K562 (cell line): ENCODE data around the gene ZNF486.

Source experiments
- DACH1 ChIP-seq: fragments of 450-650 bp; IDR thresholded peaks from 2 replicates; pipeline ENCODE4 v1.6.1; 2018; ENCODE audit not compliant: partially characterized antibody
- TF ChIP-seq, protein P1 (sequence below), 3 experiments: IDR thresholded peaks in 2 of 3; conservative IDR thresholded peaks in 1 of 3; 2 replicates each; pipeline ENCODE4 v1.5.1; 2011 to 2012; ENCODE audit warnings: low read length in 3 of 3, mild to moderate bottlenecking in 3 of 3, control low read depth in 2 of 3, improper control_type of control experiment in 1 of 3, inconsistent platforms in 1 of 3, low read depth in 1 of 3, mixed read lengths in 1 of 3, moderate library complexity in 1 of 3; ENCODE audit not compliant: insufficient read depth in 2 of 3
- TF ChIP-seq, protein P2 (sequence below): sonication (generic); formaldehyde crosslinking; IDR thresholded peaks from 2 replicates; pipeline ENCODE4 v1.8.1; 2022; ENCODE audit warnings: missing genetic modification reagents

DNA sequence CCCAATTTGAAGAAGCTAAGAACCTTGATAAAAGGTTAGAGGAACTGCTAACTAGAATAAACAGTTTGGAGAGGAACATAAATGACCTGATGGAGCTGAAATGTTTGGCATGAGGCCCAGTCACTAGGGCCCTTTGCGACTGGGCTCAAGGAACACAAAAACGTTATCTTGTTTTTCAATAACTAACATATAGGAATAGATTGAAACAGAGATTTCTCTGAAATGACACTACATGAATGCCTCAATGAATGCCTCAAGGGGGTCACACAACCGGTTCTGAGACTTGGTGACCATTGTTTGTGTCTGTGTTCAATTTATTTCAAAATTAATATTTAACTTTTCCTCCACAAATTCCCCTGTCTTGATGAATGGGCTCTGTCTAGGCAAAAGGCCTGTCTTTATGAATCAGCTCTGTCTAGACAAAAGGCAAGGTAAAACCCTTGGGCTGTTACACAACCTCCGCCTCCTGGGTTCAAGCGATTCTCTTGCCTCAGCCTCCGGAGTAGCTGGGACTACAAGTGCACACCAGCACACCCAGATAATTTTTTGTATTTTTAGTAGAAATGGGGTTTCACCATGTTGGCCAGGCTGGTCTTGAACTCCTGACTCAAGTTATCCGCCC, 932 bp upstream of the ZNF486 start:
- TF ChIP-seq, protein P1, sequence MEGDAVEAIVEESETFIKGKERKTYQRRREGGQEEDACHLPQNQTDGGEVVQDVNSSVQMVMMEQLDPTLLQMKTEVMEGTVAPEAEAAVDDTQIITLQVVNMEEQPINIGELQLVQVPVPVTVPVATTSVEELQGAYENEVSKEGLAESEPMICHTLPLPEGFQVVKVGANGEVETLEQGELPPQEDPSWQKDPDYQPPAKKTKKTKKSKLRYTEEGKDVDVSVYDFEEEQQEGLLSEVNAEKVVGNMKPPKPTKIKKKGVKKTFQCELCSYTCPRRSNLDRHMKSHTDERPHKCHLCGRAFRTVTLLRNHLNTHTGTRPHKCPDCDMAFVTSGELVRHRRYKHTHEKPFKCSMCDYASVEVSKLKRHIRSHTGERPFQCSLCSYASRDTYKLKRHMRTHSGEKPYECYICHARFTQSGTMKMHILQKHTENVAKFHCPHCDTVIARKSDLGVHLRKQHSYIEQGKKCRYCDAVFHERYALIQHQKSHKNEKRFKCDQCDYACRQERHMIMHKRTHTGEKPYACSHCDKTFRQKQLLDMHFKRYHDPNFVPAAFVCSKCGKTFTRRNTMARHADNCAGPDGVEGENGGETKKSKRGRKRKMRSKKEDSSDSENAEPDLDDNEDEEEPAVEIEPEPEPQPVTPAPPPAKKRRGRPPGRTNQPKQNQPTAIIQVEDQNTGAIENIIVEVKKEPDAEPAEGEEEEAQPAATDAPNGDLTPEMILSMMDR (IDR thresholded peaks at IDR 0.05 in 2 of 3, conservative IDR thresholded peaks at IDR 0.05 in 1 of 3; ENCODE audit: insufficient read depth in 2 of 3, low read depth in 1 of 3, low read length in 3 of 3), result no peak
- TF ChIP-seq, protein P2, sequence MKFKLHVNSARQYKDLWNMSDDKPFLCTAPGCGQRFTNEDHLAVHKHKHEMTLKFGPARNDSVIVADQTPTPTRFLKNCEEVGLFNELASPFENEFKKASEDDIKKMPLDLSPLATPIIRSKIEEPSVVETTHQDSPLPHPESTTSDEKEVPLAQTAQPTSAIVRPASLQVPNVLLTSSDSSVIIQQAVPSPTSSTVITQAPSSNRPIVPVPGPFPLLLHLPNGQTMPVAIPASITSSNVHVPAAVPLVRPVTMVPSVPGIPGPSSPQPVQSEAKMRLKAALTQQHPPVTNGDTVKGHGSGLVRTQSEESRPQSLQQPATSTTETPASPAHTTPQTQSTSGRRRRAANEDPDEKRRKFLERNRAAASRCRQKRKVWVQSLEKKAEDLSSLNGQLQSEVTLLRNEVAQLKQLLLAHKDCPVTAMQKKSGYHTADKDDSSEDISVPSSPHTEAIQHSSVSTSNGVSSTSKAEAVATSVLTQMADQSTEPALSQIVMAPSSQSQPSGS (CRISPR knock-in tag), result no peak
- no peak for TF ChIP-seq DACH1
